Glomerular visceral epithelial cell (primary cell): ENCODE results near the gene ZNFX1.
"Not testable (repeated sequence)": the region's sequence is repeated elsewhere in the genome, so short reads cannot be mapped to it uniquely, and the experiment has no call there.

Experiments used
- DNase-seq: peaks from one replicate; pipeline ENCODE4 v3.0.0-alpha.2; 2016; ENCODE audit errors: extremely low spot score

ZNFX1 gene

GRCh38 chr20:49278036-49278817 lies at the start of gene ZNFX1:
Gene ZNFX1, minus strand, starts transcription at chr20:49278057. Its CDS starts 2,218 bp downstream, at chr20:49275839.
- peak; percentile 100 for DNase-seq

- no peak for DNase-seq
Observed at GRCh38 chr20:49326026-49326425, 48.2 kb upstream of the ZNFX1 start.

- DNase-seq, result no peak
Observed at GRCh38 chr20:49324306-49324705, 46.4 kb upstream of the ZNFX1 start.

GRCh38 chr20:49323622-49324238 lies 45.9 kb upstream of the ZNFX1 start:
- peak; percentile 58 for DNase-seq

DNA sequence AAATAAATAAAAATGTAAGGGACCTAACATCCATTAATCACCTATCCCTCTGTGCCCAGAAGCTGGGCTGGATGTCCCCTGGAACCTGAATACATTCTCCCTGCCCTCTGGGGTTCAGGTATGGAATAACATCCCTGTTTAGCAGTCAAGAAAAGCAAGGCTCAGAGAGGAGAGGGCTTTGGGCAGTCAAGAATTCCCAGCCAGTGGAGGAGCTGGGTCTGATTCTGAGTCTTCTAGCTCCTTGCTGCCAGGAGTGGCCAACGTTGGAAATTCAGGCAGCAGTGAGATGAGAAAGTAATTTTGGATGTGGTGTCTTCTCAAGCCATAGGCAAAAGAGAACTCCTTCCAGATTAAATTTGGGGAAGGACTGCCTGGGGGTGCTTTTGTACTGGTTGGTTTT lies 42.6 kb upstream of the ZNFX1 start:
- DNase-seq, result peak; percentile 64

- no peak for DNase-seq
Observed at GRCh38 chr20:49319208-49319809, 41.5 kb upstream of the ZNFX1 start.

DNA sequence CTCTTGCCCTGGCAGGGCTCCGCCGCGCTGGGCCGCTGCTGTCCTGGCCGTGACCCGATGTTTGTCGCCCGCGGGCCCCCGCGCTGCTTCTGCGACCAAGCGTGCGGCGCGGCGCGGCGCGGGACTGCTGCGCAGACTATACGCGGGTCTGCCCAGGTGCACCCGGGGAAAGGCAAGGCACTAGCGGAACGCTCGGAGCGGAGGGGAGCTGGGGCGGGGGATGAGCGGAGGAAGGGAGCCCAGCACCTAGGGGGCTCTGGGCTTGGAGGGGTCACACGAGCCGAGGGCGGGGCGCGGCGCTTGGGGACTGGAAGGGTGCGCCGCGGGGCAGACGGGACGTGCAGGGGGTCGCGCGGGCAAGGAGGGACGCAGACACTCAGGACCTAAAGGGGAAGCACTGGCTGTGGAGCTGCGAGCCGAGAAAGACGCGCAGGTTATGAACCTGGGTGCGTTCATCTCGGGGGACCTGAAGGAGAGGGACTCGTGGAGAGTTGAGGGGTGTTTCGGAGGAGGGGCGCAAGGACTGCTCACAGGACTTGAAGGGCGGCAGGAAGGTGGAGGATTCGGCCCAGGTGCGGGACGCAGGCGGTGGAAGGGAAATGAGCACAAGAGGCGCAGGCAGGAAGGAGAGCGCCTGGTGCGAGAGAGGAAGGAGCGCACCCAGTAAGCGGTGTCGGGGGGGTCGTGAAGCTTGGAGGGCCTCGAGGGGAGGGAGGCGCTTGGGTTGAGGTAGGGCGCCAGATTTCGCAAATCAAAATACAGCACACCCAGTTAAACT lies 40.8 kb upstream of the ZNFX1 start:
- no peak for DNase-seq

DNA sequence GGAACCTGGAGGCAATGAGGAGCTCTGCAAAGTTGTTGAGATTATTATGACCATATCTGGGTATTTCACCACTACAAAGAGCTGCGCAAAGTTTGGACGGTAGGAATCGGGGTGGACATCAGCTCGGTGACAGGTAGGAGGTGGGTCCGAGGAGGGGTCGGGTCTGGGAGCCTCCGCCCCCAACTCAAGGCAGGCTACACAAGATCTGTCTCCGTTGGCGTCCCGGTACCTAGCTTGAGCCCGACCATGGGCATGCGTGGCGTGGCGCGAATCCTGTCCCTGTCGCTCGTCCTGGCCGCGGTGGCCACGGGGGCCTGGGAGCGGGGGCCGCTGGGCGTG lies 40.2 kb upstream of the ZNFX1 start:
- DNase-seq, result no peak

GRCh38 chr20:49316704-49317103 lies 38.8 kb upstream of the ZNFX1 start:
- DNase-seq, result no peak

DNA sequence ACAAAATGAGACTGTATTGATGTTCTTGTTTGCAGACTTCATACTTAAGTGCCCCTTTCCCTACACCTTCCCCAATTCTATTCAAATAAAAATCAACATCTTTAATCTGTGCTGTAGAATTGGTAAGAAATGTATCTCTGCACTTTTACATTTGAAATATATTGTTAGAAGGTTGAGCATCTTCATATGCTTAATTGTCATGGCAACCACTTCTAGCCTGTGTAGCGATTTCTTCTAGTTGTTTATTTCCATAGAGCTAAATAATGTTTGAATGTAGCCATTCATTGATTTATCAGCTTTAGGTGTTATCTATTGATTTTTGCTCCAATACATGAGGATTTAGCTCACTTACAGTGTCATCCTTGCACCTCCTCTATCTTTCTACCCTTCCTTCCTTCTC lies 37.7 kb upstream of the ZNFX1 start:
- DNase-seq, result no peak

DNA sequence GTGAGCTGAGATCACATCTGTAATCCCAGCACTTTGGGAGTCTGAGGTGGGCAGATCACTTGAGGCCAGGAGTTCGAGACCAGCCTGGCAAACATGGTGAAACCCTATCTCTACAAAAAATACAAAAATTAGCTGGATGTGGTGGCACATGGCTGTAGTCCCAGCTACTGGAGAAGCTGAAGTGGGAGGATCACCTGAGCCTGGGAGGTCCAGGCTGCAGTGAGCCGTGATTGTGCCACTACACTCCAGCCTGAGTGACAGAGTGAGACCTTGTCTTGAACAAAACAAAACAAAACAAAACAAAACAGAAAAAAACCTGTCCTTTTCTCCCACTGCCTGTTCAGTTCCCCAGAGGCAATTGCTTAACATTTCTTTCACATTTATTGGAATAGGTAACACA lies 36.2 kb upstream of the ZNFX1 start:
- DNase-seq, result not testable (repeated sequence)

GRCh38 chr20:49313283-49313682 lies 35.4 kb upstream of the ZNFX1 start:
- no peak for DNase-seq

DNA sequence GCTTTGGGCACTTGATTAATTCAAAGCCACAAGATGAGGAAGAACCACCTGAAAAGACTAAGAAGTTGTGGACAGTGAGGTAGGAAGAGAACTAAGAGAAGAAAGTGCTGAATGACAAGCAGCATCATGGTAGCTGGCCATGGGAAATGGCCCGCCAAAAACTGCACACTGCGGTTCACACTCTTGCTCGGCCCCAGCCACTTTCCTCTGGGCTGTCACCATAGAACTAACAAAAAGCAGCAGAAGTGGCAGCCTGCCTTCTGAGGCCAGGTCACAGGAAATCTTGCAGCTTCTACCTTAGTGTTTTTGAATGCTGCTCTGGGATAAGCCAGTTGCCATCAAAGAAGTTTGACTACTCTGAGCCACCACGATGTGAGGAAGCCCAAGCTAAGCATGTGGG lies 34.8 kb upstream of the ZNFX1 start:
- DNase-seq, result no peak

- no peak for DNase-seq
Observed at GRCh38 chr20:49310705-49311104, 32.8 kb upstream of the ZNFX1 start.

GRCh38 chr20:49308875-49309274 lies 31.0 kb upstream of the ZNFX1 start:
- no peak for DNase-seq

- no peak for DNase-seq
Observed at GRCh38 chr20:49306903-49307620, 29.2 kb upstream of the ZNFX1 start.

DNA sequence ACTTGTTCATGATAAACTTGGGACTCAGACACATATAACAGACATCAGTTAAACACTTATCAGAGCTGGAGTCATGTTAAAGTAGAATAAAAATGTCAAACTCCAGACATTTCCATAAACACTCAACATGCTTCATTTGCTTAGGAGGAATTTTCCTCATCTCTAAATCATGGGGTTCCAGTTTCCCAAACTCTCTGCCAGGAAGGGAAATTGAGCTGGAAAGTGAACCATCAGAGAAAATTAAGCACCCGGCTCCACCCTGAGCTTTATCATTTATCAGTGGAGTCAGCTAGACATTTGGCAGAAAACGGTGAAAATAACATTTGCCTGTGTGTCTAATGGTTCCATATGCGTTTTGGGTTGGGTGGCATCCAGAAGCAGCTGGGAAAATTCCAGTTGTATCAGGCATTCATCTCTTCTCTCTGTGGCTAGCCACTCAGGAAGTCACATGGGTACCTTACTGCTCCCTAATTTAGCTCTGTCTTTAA lies 25.3 kb upstream of the ZNFX1 start:
- no peak for DNase-seq

DNA sequence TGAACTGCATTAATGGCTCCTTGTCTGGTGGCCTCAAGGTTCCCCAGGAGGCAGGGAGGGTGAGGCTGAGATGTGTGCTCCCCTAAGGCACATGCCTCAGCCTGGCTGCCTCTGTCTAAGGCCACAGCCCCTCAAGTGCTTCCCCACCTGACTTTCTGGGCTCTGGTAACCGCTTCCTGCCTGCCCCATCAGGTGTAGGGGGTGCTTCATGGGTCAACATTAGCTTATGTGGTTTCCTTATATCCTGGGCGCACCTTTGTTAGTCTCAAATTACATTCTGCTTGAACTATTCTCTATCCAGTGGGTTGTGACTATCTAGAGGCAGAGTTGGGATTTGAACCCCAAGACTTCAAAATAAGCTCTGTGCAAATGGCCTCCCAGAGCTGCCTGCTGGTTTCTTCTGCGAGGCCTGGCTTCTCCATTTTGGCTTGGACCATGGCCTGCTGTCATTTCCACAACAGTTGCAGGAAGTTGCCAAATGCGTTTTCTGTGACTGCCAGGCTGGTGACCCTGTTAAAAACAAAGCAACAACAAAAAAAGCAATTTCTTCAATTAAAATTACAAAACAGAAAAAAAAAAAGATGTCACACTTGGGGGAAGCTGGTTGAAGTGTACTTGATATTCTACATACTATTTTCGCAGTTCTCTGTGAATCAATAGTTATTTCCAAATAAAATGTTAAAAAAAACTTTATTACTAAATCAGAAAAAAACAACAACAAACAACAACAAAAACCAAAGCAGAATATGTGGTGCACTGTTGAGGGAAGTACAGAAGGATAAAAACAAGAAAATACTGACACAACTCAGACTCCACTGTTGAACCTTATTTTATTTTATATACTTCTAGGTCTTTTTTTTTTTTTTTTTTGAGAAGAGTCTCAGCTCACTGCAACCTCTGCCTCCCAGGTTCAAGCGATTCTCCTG lies 20.0 kb upstream of the ZNFX1 start:
- no peak for DNase-seq

DNA sequence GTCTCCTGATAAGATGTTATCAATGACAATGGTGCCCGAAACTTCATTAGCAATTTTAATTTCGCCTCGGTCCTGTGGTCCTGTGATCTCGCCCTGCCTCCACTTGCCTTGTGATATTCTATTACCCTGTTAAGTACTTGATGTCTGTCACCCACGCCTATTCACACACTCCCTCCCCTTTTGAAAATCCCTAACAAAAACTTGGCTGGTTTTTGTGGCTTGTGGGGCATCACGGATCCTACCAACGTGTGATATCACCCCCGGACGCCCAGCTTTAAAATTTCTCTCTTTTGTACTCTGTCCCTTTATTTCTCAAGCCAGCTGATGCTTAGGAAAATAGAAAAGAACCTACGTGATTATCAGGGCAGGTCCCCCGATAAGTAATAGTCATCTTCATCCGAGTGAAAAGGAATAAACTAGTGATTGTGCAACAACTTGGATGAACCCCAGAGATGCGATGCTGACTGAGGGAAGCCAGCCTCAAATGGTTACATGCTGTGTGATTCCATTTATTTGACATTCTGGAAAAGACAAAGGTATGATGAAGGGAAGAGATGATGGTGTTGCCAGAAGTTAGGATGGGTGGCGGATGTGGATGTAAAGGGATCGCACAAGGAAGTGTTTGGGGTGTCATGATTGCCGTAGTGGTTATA lies 16.3 kb upstream of the ZNFX1 start:
- DNase-seq, result not testable (repeated sequence)

- no peak for DNase-seq
Observed at GRCh38 chr20:49293122-49293521, 15.3 kb upstream of the ZNFX1 start.
